ENCODE measurements around the gene ANAPC5.
"Not testable (repeated sequence)": the region's sequence is repeated elsewhere in the genome, so short reads cannot be mapped to it uniquely, and the experiment has no call there.

ANAPC5 gene

DNA sequence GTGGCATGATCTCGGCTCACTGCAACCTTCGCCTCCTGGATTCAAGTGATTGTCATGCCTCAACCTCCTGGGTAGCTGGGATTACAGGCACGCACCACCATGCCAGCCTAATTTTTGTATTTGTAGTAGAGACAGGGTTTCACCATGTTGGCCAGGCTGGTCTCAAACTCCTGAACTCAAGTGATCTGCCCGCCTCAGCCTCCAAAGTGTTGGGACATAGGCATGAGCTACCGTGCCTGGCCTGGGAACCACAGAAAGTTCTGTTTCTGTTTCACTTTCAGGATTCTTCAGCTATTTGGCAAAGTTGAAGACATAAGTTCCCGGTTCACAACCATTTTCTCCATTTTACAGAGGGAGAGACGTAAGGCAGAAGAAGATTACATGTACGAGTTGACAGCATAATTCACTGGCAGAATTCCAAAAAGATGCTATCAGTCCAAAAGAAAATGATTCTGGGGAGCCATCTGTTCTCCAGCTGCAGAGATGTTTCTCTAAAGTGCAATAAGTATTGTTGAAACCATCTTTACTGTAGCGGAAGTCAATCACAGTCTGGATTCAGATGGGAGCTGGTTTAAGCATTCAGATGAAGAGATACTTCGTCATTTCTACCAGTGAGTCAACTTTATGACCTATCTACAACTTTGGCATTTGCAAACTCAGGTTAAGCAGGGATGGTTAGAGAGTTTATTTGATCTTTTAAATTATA is 39.6 kb upstream of the ANAPC5 start:
- DNase-seq (ENCODE audit: extremely low read depth, low read depth) = peak; percentile 30
- TF ChIP-seq, protein P1, sequence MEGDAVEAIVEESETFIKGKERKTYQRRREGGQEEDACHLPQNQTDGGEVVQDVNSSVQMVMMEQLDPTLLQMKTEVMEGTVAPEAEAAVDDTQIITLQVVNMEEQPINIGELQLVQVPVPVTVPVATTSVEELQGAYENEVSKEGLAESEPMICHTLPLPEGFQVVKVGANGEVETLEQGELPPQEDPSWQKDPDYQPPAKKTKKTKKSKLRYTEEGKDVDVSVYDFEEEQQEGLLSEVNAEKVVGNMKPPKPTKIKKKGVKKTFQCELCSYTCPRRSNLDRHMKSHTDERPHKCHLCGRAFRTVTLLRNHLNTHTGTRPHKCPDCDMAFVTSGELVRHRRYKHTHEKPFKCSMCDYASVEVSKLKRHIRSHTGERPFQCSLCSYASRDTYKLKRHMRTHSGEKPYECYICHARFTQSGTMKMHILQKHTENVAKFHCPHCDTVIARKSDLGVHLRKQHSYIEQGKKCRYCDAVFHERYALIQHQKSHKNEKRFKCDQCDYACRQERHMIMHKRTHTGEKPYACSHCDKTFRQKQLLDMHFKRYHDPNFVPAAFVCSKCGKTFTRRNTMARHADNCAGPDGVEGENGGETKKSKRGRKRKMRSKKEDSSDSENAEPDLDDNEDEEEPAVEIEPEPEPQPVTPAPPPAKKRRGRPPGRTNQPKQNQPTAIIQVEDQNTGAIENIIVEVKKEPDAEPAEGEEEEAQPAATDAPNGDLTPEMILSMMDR (IDR thresholded peaks at IDR 0.05; ENCODE audit: low read depth, low read length) = no peak

DNA sequence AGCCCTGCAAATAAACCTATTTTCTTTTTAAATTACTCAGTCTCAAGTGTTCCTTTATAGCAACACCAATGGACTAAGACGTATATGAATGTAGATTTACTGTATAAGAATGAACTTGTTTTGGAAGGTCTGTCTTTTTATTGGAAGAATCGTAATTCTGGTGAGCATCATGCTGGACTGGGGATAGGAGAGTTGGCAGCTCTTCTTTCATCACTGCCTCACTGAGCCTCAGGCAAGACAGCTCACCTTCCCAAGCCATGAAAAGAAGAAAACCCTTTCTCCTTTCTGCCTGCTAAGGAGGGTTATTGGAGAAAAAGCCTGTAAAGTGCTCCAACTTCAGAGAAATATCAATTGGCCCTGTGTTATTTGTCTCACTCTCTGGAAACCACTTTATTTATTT is 38.6 kb upstream of the ANAPC5 start:
- no peak for DNase-seq (ENCODE audit: extremely low read depth, low read depth)
- TF ChIP-seq, protein P1 (IDR thresholded peaks at IDR 0.05; ENCODE audit: low read depth, low read length) = no peak

DNA sequence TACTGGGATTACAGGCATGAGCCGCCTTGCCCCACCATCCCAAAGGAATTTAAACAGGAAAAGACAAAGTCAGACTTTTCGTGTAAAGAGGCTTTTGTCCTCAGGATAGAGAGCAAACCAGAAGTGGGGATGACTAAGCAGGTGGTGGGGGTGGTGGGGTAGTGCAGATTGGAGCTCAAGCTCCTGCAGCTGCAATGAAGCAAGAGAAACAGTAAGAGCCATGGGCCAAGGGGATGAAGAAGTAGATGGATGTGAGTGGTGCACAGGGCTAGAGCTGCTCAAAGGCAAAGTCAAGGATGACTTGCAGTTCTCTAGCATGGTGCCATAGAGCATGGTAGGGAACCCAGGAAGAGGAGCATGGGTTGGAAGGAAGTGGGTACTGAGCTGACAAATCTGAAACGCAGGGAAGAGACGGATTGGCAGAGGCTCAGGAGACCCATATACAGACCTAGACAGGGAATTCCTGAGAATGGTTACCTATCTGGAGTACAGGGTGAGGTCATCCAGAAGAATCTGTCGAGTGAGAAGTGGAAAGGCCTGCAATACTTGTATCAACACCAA is 36.3 kb upstream of the ANAPC5 start:
- TF ChIP-seq, protein P1 (IDR thresholded peaks at IDR 0.05; ENCODE audit: low read depth, low read length) = no peak
- no peak for DNase-seq (ENCODE audit: extremely low read depth, low read depth)

DNA sequence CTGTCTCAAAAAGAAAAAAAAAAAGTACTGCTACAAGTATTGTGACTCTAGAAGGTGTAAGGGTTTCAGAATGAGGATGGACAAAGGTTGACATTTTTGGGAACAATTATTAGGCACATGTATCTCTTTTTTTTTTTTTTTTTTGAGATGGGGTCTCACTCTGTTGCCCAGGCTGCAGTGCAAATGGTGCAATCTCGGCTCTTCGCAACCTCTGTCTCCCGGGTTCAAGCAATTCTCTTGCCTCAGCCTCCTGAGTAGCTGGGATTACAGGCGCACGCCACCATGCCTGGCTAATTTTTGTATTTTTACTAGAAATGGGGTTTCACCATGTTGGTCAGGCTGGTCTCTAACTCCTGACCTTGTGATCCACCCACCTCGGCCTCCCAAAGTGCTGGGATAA is 32.7 kb upstream of the ANAPC5 start:
- DNase-seq (ENCODE audit: extremely low read depth, low read depth) = not testable (repeated sequence)

DNA sequence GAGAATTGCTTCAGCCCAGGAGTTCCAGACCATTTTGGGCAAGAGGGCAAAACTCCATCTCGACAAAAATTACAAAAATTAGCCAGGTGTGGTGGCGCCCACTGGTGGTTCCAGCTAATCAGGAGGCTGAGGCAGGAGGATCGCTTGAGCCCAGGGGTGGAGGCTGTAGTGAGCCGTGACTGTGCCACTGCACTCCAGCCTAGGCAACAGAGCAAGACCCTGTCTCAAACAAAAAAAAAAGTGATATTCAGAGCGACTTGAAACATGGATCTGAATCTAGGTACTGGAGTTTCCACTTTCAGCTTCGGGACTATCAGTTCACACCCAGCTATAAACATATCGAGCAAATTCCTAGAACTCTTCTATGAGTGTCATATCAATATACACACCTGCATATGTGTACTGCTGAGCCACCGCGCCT is 31.4 kb upstream of the ANAPC5 start:
- DNase-seq (ENCODE audit: extremely low read depth, low read depth) = no peak
- TF ChIP-seq, protein P1 (IDR thresholded peaks at IDR 0.05; ENCODE audit: low read depth, low read length) = no peak

DNA sequence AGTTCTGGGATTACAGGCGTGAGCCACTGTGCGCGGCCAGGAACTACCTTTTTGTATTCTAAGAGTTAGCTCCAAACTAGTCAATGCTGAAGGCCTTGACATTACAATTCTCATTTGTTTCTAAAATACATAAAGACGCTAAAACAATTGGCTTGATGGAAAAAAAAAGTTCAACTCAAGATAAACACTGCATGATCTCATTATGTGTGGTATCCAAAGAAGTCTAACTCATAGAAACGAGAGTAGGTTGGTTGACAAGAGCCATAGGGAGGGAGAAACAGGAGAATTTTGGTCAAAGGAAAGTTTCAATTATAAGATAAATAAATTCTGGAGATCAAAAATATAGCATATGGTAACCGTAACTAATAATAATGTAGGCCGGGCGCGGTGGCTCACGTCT is 27.7 kb upstream of the ANAPC5 start:
- TF ChIP-seq, protein P1 (IDR thresholded peaks at IDR 0.05; ENCODE audit: low read depth, low read length) = no peak
- no peak for DNase-seq (ENCODE audit: extremely low read depth, low read depth)

DNA sequence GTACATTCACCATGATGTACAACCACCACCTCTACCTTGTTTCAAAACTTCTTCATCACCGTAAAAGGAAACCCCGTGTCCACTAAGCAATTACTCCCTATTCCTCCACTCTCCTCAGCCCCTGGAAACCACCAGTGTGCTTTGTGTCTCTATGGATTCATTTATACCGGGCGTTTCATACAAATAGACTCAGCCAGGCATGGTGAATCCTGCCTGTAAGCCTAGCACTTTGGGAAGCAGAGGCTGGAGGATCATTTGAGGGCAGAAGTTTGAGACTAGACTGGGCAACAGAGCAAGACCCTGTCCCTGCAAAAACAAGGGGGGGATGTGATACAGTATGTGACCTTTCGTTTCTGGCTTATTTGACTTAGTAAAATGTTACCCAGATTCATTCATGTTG is 26.5 kb upstream of the ANAPC5 start:
- TF ChIP-seq, protein P1 (IDR thresholded peaks at IDR 0.05; ENCODE audit: low read depth, low read length) = no peak
- no peak for DNase-seq (ENCODE audit: extremely low read depth, low read depth)

All from AG09319 (cell line).